ENCODE measurements around the gene MYRF. TPM values are rescaled to one million over a fixed set of nuclear protein-coding genes. Genes with fewer than 3 reads are reported as not detected.
A peak's percentile ranks its signal among the peaks of the same experiment; 100 is the strongest.

The MYRF gene
- total RNA-seq, 2 donors from 2014 or later: 0.93 to 1.6 TPM

GRCh38 chr11:61716478-61717285, 35.8 kb upstream of the MYRF start:
- H3K9me3 Mint-ChIP-seq: no peaks in the 10 kb centered on the region
- no peak overlapping the region for H3K27ac Mint-ChIP-seq
- no peaks in the 10 kb centered on the region for H3K36me3 Mint-ChIP-seq
- ATAC-seq: no peak
- no peak for DNase-seq (ENCODE audit: low spot score in 2 of 2)

GRCh38 chr11:61717286-61718033, 35.0 kb upstream of the MYRF start:
- DNase-seq (ENCODE audit: low spot score in 2 of 2) (no peak), ATAC-seq (no peak)
- Mint-ChIP-seq H3K27ac (no peak overlapping the region), H3K36me3 (no peaks in the 10 kb centered on the region), H3K9me3 (no peaks in the 10 kb centered on the region)

- Mint-ChIP-seq H3K9me3 (no peaks in the 10 kb centered on the region), H3K27ac (no peak overlapping the region), H3K36me3 (no peaks in the 10 kb centered on the region)
- DNase-seq (ENCODE audit: low spot score in 2 of 2): no peak
- ATAC-seq: no peak
Observed at GRCh38 chr11:61718046-61718531, 34.3 kb upstream of the MYRF start.

- ATAC-seq: no peak
Observed at GRCh38 chr11:61718621-61719302, 33.7 kb upstream of the MYRF start.

GRCh38 chr11:61719978-61720377, 32.5 kb upstream of the MYRF start:
- no peaks in the 10 kb centered on the region for H3K9me3 Mint-ChIP-seq
- no peak overlapping the region for H3K27ac Mint-ChIP-seq
- no peaks in the 10 kb centered on the region for H3K36me3 Mint-ChIP-seq
- DNase-seq (ENCODE audit: low spot score in 2 of 2) (no peak), ATAC-seq (no peak)

More at GRCh38 chr11:61718621-61719302, 33.7 kb upstream of the MYRF start:
- Mint-ChIP-seq H3K9me3 (no peaks in the 10 kb centered on the region), H3K36me3 (no peaks in the 10 kb centered on the region), H3K27ac (no peak overlapping the region)
- no peak for DNase-seq (ENCODE audit: low spot score in 2 of 2)

- DNase-seq (ENCODE audit: low spot score in 2 of 2) (no peak), ATAC-seq (no peak)
- Mint-ChIP-seq H3K36me3 (no peaks in the 10 kb centered on the region), H3K27ac (no peak overlapping the region), H3K9me3 (no peaks in the 10 kb centered on the region)
Observed at GRCh38 chr11:61720597-61720996, 31.8 kb upstream of the MYRF start.

GRCh38 chr11:61724437-61724836, 28.0 kb upstream of the MYRF start:
- no peaks in the 10 kb centered on the region for H3K9me3 Mint-ChIP-seq
- H3K27ac Mint-ChIP-seq: no peak overlapping the region
- ATAC-seq (no peak), DNase-seq (ENCODE audit: low spot score in 2 of 2) (no peak)
- H3K36me3 Mint-ChIP-seq: no peaks in the 10 kb centered on the region

- no peaks in the 10 kb centered on the region for H3K9me3 Mint-ChIP-seq
- no peak for DNase-seq (ENCODE audit: low spot score in 2 of 2)
- H3K27ac Mint-ChIP-seq: no peak overlapping the region
- no peak for ATAC-seq
- no peaks in the 10 kb centered on the region for H3K36me3 Mint-ChIP-seq
Observed at GRCh38 chr11:61725781-61726231, 26.6 kb upstream of the MYRF start.

GRCh38 chr11:61726775-61727174, 25.7 kb upstream of the MYRF start:
- Mint-ChIP-seq H3K27ac (no peak overlapping the region), H3K36me3 (no peaks in the 10 kb centered on the region), H3K9me3 (no peaks in the 10 kb centered on the region)
- no peak for DNase-seq (ENCODE audit: low spot score in 2 of 2)
- ATAC-seq: no peak

GRCh38 chr11:61727401-61727811, 25.0 kb upstream of the MYRF start:
- no peak for DNase-seq (ENCODE audit: low spot score in 2 of 2)
- Mint-ChIP-seq H3K27ac (no peak overlapping the region), H3K36me3 (no peaks in the 10 kb centered on the region), H3K9me3 (no peaks in the 10 kb centered on the region)
- ATAC-seq: no peak

GRCh38 chr11:61728066-61728939, 24.1 kb upstream of the MYRF start:
- no peak for ATAC-seq
- Mint-ChIP-seq H3K27ac (no peak overlapping the region), H3K9me3 (no peaks in the 10 kb centered on the region), H3K36me3 (no peaks in the 10 kb centered on the region)
- DNase-seq (ENCODE audit: low spot score in 2 of 2): no peak

- Mint-ChIP-seq H3K36me3 (no peaks in the 10 kb centered on the region), H3K27ac (no peak overlapping the region), H3K9me3 (no peaks in the 10 kb centered on the region)
- ATAC-seq: peak; percentile 22 to 25
- no peak for DNase-seq (ENCODE audit: low spot score in 2 of 2)
Observed at GRCh38 chr11:61728940-61729219, 23.6 kb upstream of the MYRF start.

GRCh38 chr11:61730240-61730994, 22.0 kb upstream of the MYRF start:
- DNase-seq (ENCODE audit: low spot score in 2 of 2) (no peak), ATAC-seq (no peak)
- H3K27ac Mint-ChIP-seq: peak overlapping the region; percentile 48 to 88
- H3K36me3 Mint-ChIP-seq: no peaks in the 10 kb centered on the region
- no peaks in the 10 kb centered on the region for H3K9me3 Mint-ChIP-seq

- no peaks in the 10 kb centered on the region for H3K36me3 Mint-ChIP-seq
- ATAC-seq: no peak
- H3K27ac Mint-ChIP-seq: no peak overlapping the region
- DNase-seq (ENCODE audit: low spot score in 2 of 2): no peak
- no peaks in the 10 kb centered on the region for H3K9me3 Mint-ChIP-seq
Observed at GRCh38 chr11:61731211-61731951, 21.1 kb upstream of the MYRF start.

- DNase-seq (ENCODE audit: low spot score in 2 of 2): no peak
- ATAC-seq: no peak
- Mint-ChIP-seq H3K27ac (no peak overlapping the region), H3K36me3 (no peaks in the 10 kb centered on the region), H3K9me3 (no peaks in the 10 kb centered on the region)
Observed at GRCh38 chr11:61731952-61732675, 20.3 kb upstream of the MYRF start.
